NCI-H345 treated with DMSO at 0.1 percent for 48 hours (cell line): ENCODE data around the gene TMEM237.
"Not testable (repeated sequence)": the region's sequence is repeated elsewhere in the genome, so short reads cannot be mapped to it uniquely, and the experiment has no call there.

Source experiments
- DNase-seq: peaks from one replicate; lab custom pipeline; 2025; ENCODE audit not compliant: unreplicated experiment; lab: John Stamatoyannopoulos, UW

The TMEM237 gene, protein sequence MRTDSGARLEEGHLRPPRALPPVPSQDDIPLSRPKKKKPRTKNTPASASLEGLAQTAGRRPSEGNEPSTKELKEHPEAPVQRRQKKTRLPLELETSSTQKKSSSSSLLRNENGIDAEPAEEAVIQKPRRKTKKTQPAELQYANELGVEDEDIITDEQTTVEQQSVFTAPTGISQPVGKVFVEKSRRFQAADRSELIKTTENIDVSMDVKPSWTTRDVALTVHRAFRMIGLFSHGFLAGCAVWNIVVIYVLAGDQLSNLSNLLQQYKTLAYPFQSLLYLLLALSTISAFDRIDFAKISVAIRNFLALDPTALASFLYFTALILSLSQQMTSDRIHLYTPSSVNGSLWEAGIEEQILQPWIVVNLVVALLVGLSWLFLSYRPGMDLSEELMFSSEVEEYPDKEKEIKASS

DNA sequence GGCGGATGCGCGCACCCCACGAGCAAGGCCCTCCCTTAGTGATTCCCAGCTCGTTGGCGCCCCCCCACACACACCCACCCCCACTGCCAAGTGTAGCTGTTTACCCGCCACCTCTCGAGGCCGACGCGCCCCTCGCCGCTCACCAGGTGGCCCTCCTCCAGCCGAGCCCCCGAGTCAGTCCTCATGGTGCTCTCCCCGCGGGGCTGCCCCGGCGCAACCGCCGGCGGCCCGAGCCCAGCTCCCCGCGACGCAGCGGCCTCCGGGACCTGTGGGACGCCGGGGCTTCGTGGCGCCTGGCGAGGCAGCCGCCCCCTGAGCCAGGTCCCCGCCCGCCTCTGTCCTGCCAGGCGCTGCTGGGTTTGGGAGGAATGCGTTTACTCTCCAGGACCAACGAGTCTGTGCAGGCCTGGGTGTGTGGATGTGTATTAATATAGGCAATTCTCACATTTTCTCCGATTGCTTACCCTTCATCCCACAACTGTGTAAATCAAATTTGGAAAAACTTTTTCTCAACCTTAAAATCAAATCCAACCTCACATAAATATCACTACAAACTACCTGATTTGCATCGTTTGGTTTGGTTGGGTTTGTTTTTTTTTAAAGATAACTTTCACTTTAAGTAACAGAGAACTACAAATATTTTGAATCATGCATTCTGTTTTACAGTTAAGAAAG is at the start of gene TMEM237:
TMEM237 (minus strand) TSS at position 288 of the 675 bp plus-strand sequence; CDS start at position 185, 103 bp downstream.
- no peak for DNase-seq

DNA sequence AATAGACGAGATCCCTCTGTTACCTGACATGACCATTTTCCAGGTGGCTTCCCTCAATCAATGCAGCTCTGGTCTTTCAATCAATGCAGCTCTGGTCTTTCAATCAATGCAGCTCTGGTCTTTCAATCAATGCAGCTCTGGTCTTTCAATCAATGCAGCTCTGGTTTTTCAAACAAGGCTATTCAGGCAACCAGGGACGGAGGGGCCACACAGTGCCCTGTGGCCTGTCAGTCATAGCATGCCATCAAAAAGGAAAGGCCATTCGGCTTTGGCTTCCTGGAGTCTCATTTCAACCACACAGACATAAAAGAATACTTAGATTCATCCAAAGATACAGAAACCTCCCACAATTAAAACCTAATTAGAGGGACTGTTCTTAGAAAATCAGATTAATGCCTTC is 41.9 kb upstream of the TMEM237 start:
- DNase-seq, result no peak

DNA sequence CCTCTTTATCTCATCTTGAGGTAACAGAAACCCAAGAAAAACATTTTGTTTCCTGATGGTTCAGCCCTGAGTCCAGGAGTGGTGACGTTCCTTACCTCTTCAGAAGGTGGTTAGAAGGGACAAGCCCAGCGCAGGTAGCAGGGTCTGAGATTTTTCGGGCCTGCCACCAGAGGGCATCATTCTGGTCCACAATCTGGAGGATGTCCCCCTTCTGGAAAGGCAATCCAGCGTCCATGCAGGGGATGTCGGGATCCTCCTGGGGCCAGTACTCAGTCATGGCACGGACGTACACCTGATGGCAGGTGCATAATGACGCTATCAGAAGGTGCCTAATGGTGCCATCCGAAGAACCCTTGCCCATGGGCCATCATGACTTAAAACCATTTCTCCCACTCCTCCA is 37.4 kb upstream of the TMEM237 start:
- DNase-seq, result no peak

DNA sequence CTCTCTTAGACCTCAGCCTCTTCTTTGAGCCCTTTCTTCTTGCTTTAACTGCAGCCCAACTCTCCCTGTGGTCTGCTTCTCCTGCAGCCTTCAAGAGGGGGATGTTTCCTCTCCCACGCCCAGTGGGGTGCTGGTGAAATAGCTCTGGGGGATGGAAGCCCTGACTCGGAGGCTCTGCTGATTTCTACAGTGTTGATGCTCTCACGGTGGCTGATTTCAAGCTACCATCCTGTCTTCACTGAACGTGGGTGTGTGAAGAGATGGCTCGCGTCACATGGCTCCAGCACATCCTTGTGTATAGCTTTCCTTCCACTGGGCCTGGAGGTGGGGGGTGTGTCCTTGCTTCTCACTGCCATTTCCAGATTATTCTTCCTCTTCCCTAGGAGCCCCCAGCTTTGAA is 35.1 kb upstream of the TMEM237 start:
- DNase-seq, result no peak

DNA sequence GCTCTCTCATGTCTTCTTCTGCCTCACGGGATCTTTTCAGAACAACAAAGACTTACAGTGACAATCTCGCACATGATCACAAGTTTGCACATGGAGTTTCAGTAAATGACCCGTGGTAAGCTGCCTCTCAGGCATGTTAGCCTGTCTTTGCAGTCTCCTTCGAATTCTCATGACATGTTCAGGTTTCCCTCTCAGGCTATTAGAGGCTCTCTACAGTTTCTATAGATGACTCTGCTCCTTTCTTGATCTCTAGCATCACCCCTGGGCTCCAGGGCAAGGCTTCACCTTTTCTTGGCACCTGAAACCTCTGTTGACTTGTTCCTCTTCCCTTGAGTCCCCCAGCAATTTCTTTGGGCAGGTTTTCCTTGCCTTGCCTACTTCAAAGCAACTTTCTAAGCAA is 32.2 kb upstream of the TMEM237 start:
- no peak for DNase-seq

DNA sequence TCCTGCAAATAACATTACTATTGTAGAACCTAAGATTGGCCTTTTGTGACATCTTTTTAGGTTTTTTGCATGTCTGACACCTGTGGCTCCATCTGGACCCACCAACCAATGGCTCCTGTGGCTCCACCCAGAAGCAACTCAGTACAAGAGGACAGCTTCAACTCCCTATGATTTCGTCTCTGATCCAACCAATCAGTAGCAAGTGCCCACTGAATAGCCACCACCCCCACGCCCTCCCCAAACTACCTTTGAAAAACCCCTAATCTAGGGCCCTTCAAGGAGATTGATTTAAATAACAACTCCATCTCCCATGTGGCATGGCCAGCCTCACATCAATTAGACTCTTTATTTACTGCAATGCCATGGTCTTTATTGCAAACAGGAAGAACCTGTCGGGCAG is 31.5 kb upstream of the TMEM237 start:
- no peak for DNase-seq

DNA sequence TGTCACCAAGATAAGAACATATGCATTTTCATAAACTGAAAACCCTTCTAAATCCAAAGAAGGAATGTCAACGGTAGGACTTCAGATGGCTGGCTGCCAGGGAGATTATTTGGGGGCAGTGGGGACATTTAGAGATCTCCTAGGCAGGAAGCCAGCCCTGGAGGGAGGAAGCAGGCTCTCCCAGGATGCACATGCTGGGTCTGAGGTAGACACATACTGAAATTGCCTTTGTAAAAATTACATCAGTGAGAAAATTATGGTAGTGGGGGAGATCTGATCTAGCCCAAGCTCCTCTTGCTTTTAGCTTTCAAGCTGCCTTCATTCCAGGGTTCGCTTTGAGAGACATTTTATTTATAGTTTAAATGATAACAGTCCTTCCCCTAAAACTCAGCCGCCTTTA is 31.0 kb upstream of the TMEM237 start:
- no peak for DNase-seq

DNA sequence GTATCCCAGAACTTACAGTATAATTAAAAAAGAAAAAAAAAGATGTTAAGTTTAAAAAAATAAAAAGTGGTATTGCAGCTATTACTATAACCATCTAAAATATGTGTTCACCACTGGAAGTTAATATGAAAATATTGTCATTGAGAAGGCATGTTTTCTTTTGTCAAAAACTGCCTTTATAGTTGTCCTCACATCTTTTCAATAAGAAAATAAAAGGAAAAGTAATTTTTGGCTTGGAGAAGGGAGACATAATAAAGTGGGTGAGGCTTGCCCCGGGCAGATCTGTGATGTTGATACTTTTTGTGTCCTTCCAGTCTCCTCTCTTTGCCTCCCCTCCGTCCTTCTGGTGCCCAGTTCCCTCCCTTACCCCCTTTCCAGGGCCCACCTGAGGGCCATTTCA is 30.2 kb upstream of the TMEM237 start:
- no peak for DNase-seq

DNA sequence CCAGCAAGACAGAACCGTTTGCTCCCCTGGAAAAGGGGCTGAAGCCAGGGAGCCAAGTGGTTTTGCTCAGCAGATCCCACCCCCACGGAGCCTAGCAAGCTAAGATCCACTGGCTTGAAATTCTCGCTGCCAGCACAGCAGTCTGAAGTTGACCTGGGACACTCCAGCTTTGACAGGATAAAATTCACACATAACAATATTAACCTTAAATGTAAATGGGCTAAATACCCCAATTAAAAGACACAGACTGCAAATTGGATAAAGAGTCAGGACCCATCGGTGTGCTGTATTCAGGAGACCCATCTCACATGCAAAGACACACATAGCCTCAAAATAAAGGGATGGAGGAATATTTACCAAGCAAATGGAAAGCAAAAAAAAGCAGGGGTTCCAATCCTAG is 27.9 kb upstream of the TMEM237 start:
- DNase-seq, result not testable (repeated sequence)

DNA sequence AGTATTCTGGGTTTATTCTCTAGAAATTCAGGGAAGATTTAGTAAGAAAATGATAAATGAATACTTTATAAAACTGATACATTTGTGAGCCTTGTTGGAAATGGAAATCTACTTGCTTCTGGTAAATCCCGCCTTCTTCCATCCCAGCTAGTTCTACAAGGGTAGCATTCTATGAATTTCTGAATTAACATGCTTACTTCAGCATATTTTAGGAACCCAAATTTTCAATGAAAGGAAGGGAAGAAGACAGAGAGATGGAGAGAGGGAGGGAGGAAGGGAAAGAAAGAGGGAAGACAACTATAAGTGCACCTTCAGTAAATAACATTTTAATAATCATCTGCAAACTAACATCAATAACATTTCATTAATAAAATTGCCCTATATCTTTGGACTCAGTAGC is 26.6 kb upstream of the TMEM237 start:
- DNase-seq, result no peak

DNA sequence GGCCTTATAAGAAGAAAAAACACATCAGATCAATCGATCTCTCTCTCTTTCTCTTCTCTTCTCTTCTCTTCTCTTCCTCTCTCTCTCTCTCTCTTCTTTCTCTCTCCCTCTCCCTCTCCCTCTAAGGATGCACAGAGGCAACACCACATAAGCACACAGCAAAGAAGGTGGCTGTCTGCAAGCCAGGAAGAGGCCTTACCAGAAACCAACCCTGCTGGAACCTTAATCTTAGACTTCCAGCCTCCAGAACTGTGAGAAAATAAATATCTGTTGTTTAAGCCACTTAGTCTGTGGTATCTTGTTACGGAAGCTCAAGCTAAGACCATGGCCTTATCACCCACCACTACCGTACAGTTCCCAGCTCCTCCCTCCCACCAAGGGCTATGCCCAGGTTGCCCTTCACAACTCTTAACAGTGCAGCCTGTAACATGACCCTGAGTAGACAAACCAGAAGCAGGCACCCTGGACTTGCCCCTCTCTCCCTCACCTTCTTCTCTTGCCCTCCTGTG is 25.2 kb upstream of the TMEM237 start:
- no peak for DNase-seq

DNA sequence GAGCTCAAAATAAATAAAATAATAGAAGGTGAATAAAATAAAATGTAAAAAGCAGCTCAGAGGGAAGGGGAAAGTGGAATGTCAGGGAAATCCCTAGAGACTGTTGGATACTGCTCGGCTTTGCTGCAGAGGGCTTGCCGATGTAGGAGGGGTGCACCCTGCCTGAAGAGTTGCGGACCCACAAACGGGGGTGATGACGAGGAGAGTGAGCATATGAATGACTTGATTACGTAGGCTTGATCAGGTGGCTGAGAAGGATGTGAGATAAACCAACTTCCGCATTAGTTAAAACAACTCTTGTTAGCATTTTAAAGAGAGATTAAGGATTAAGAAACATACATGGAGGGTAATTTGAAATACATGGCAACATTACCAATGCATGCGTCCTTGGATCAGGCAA is 21.0 kb upstream of the TMEM237 start:
- DNase-seq, result no peak

DNA sequence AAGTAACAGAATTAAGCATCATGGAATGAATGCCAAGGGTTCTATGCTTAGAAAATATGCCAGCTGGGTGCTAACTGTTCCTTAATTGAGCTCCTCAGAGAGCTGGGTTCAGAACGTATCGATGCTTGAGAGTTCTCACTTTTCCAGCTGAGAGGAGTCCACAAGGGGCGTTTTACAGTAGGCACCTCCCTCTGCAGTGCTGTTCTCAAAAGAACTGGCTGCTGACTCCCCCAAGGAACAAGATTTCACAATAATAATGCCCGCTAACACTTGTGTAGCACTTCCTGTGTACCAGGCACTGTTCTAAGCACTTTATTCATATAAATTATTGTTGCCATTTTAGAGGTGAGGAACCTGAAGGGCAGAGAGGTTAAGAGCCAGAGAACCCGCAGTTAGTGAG is 18.1 kb upstream of the TMEM237 start:
- DNase-seq, result no peak

DNA sequence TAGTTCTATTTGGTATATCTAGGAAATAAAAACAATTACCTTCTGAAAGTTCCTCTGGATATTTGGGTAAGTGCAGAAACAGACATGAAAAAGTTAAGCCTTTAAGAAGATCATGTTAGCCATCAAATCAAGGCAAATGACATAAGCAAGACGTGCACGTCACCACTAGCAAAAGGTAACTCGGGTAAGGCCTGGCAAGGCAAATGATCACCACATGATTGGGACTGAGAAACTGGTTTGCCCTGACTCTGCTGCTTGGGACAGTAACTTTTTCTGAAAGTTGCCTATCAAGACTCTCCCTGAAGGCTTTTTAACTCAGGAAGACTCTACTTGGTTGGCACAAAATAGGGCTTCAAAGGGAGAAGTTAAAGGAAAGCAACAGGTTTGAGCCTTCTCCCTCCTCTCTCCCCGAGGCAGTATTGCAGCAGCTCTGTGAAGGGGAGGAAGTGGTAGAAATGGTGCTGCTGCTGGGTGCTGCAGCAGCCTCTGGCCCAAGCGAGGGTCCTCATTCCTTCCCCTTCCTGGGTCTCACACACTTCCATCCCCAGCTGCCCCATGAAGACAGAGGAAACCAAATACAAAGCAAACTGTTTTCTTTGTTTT is 17.1 kb upstream of the TMEM237 start:
- DNase-seq, result no peak

DNA sequence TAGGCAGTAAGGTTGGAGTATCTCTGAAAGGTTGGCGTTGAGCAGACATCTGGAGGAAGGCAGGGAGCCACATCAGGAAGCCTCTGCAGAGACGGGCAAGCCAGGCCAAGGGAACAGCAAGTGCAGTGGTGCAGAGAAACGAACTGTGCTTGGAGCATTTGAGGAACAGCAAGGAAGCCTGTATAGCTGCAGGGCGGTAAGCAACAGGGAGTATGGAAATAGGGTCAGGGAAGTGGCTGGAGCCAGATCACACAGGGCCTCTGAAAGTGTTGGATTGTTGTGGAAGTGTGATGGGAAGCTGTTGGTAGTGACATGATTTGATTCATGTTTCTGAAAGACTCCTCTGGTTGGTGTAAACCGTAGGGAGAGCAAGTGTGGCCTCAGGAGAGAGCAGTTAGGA is 13.4 kb upstream of the TMEM237 start:
- no peak for DNase-seq

DNA sequence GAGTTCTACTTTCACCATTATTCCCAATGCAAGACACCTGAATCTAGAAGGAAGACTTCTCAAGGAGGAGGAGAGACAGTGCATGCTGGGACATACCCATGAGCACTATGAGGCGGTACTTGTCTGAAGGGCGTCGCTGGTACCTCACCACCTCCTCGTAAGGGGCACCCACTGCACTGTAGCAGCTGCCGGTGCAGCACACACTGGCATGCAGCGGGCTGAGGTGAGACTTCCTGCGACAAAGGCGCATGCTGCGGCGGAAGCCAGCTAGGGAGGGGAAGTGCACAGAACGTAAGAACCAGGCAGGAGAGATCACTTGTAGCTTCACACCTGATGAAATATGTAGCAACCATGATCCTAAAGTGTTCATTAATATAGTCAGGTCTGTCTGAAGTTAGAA is 12.8 kb upstream of the TMEM237 start:
- no peak for DNase-seq

DNA sequence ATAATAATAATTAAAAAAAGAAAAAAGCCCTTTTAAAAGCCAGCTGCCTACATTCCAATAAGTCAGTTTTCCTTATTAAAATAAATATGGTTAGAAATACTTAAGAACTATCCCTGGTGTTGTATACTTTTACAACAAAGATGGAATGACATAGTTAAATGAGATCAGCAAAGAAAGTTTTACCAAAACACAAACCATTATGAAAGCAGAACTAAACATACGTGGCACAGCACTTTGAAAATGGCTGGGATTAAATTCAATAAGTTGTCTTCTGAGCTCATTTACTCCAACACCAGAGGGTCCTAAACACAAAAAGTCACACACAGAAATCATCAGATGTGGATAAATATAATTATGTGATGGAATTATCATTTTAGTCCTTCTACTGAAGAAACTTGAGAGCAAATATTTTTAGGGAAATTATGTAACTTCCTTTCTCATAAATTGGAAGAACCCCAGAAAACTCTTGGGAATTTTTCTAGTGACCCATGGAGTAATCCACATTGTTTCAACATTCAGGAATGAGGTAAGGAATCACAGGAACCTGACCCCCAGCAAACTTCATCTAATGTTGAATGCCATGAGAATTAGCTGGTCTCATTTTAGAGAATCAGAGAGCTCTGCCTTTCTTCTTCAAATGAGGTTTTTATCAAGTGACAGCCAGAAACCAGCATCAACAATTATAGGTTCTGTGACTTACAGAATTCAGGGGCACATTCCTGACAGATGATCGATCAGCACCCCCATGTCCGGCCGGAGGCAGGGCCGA is 11.5 kb upstream of the TMEM237 start:
- DNase-seq, result no peak

DNA sequence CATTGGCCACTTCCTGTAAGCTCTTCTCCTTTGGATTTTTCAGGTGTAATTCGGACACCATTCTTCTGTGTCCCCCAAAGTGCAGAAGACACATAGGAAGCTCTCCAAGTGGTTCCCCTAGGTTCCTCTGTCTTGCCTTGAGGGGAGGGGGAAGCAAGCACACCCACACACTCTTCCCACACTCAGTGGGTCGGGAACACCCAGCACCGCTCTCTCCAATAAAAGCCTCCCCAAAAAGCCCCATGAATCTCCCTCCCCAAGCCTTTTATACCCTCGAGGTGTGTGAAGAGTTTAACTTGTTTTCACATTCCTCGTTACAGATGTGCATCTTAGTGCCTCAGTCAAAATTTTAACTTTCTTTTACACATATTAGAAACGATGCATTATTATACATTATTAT is 9.9 kb upstream of the TMEM237 start:
- no peak for DNase-seq

DNA sequence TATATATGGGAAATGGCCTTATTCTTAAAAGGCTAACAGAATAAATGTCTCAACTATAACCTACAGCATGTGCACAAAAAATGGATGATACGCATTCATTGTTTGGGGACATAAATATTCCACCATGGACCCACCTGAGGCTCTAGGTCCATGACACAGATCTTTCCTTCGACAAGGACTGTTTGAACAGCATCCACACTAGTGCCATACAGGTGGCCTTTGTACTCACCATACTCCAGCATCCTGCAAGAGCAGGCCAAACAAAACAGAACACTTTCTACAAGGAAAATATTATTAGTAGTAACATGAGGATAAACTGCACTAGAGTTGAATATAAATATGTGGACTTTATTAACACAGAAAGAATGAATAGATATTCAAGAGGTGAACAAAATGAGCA is 6.1 kb upstream of the TMEM237 start:
- DNase-seq, result no peak

DNA sequence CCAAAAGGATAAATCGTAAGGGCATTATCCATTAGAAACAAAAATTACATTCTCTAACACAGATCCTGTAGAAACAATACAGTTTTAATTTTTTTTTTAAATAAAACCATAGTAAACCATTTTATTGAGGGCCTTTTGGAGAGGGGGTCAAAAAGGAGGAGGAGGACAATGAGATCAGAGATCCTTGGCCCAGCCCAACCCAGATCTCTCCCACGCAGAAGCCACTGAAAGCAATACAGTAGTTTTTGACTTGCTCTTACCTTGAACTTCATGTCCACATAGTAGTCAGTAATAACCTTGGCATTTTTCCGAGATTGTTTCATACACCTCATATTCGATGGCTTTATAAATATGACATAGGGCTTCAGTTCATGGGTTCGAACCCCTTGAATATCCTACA is 4.1 kb upstream of the TMEM237 start:
- no peak for DNase-seq

DNA sequence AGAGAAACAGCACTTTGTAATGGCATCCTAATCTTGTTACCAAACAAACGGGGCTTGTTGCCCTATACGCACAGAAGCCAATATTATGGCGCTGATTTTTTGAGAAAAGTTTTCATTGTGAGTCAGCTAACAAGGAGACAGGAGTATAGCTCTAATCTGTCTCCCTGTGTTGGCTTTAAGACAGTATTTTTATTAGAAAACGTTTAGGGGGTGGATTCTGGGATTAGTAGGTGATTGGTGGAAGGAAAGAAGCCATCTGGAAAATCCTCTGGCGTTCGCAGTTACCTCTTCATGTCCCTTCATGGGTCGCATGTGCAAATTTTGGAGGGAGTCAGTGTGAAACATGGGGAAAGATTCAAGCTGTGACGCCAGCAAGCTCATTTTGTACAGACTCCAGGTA is 698 bp upstream of the TMEM237 start:
- DNase-seq, result no peak
